MCF 10A (cell line): ENCODE data around the gene ACMSD. TPM values are rescaled to one million over a fixed set of nuclear protein-coding genes. Genes with fewer than 3 reads are reported as not detected.

ENCODE experiments used
- BruUV-seq: library from RNA; stranded (reverse); fragments of 400-500 nt; replicated peaks from 2 replicates; lab custom pipeline; 2021; lab: Mats Ljungman, UMichigan
- CTCF ChIA-PET: fragments of 300-600 bp; sonication (Branson Sonifier 250); formaldehyde crosslinking; extraction: SDS; loops from one replicate; lab custom pipeline; 2021; ENCODE audit warnings: antibody characterized with exemption, inconsistent platforms; lab: Yijun Ruan, JAX
- POLR2A ChIA-PET: fragments of 300-600, 350-650 bp; sonication (Branson Sonifier 250); formaldehyde crosslinking; extraction: SDS; loops from one replicate; lab custom pipeline; 2020; ENCODE audit warnings: antibody characterized with exemption, inconsistent platforms; lab: Yijun Ruan, JAX
- DNase-seq: peaks from one replicate; pipeline ENCODE4 v3.0.0-alpha.2; 2018; ENCODE audit not compliant: unreplicated experiment
- H3K27ac Mint-ChIP-seq: one replicate; pipeline ENCODE4 v1.8.0; 2022; ENCODE audit warnings: mild to moderate bottlenecking, low read depth, mixed read lengths; ENCODE audit not compliant: unreplicated experiment
- H3K27me3 Mint-ChIP-seq: one replicate; pipeline ENCODE4 v1.8.0; 2022; ENCODE audit warnings: mixed read lengths; ENCODE audit not compliant: insufficient read depth, unreplicated experiment
- H3K36me3 Mint-ChIP-seq: one replicate; pipeline ENCODE4 v1.8.0; 2022; ENCODE audit warnings: mild to moderate bottlenecking, moderate library complexity, mixed read lengths; ENCODE audit not compliant: insufficient read depth, unreplicated experiment
- H3K4me1 Mint-ChIP-seq: one replicate; pipeline ENCODE4 v1.8.0; 2022; ENCODE audit warnings: mixed read lengths; ENCODE audit not compliant: insufficient read depth, unreplicated experiment
- H3K4me3 Mint-ChIP-seq: one replicate; pipeline ENCODE4 v1.8.0; 2022; ENCODE audit warnings: mild to moderate bottlenecking, moderate library complexity, mixed read lengths; ENCODE audit not compliant: unreplicated experiment
- H3K9me3 Mint-ChIP-seq: one replicate; pipeline ENCODE4 v1.8.0; 2022; ENCODE audit warnings: mixed read lengths; ENCODE audit not compliant: unreplicated experiment
- CTCF ChIP-seq: fragments of 200-600 bp; IDR thresholded peaks from one replicate; pipeline ENCODE4 v1.8.0; 2022; ENCODE audit warnings: antibody characterized with exemption, mild to moderate bottlenecking; ENCODE audit not compliant: unreplicated experiment
- intact Hi-C: fragments of 100-400 bp; cut with micrococcal nuclease; formaldehyde crosslinking; loops from 2 replicates; pipeline ENCODE4 v1.14.1; 2022
- total RNA-seq: library from RNA; stranded (reverse); gene quantifications from 2 replicates; pipeline ENCODE4 v1.2.3, GENCODE V29; 2022

The ACMSD gene
- total RNA-seq, 1 experiment from 2014 or later = not detected

DNA sequence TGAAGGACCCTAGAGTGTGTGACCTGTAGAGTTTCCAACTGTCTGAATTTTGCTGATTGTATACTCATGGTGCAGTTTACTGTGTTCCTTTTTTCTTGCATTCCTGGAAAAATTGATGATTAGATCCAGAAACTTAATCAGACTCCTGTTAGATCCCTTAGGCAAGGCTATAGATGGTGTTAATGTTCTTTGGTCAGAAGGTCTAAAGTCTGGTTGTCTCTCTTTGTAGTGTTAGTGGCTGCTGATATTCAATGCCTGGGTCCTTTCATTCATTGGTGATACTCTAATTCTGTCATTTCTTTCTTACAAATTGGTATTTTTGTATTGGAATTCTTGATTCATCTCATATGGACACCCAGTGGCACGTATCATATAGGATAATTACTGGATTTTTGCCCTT is 86.5 kb downstream of the ACMSD start:
- Mint-ChIP-seq H3K9me3 (no peaks in the 10 kb centered on the region), H3K27ac (peak overlapping the region; percentile 39), H3K36me3 (peaks cover 28% of the 10 kb centered on the region), H3K4me3 (no peak overlapping the region), H3K27me3 (no peaks in the 10 kb centered on the region), H3K4me1 (peaks cover 44% of the 10 kb centered on the region)
- BruUV-seq = no TSS peak
- CTCF ChIA-PET = no interaction called here
- no peak for TF ChIP-seq CTCF
- no peak for DNase-seq
- POLR2A ChIA-PET = no interaction called here
- intact Hi-C loops = no loop called here

GRCh38 chr2:134926231-134926931 is 88.0 kb downstream of the ACMSD start:
- intact Hi-C loops = no loop called here
- no TSS peak for BruUV-seq
- CTCF ChIA-PET = interaction anchor here (0.6 to 1.5 kb wide), 5 partner anchors 10 to 666 kb away, joined by 3 to 7 read pairs (median 3); no protein-coding TSS in a partner anchor
- POLR2A ChIA-PET = interaction anchor here (0.6 to 2.5 kb wide), 5 partner anchors 8 to 554 kb away, joined by 3 to 18 read pairs (median 3); partner anchors contain the start of gene CCNT2
- Mint-ChIP-seq H3K4me1 (peaks cover 38% of the 10 kb centered on the region), H3K36me3 (peaks cover 32% of the 10 kb centered on the region), H3K27me3 (no peaks in the 10 kb centered on the region), H3K4me3 (no peak overlapping the region), H3K27ac (peak overlapping the region; percentile 35), H3K9me3 (no peaks in the 10 kb centered on the region)
- no peak for TF ChIP-seq CTCF
- DNase-seq = peak; percentile 11

GRCh38 chr2:134927195-134927594 is 88.8 kb downstream of the ACMSD start:
- BruUV-seq = no TSS peak
- ChIA-PET POLR2A (interaction anchor here (0.6 to 2.5 kb wide), 6 partner anchors 9 to 555 kb away, joined by 3 to 18 read pairs (median 3); partner anchors contain the start of gene CCNT2), CTCF (interaction anchor here (0.5 to 1.5 kb wide), 2 partner anchors 11 to 475 kb away, joined by 5 to 7 read pairs; no protein-coding TSS in a partner anchor)
- TF ChIP-seq CTCF = no peak
- H3K27ac Mint-ChIP-seq = no peak overlapping the region
- no peak overlapping the region for H3K4me3 Mint-ChIP-seq
- intact Hi-C loops = no loop called here
- H3K9me3 Mint-ChIP-seq = no peaks in the 10 kb centered on the region
- peaks cover 28% of the 10 kb centered on the region for H3K36me3 Mint-ChIP-seq
- DNase-seq = peak; percentile 69
- H3K27me3 Mint-ChIP-seq = no peaks in the 10 kb centered on the region
- peaks cover 38% of the 10 kb centered on the region for H3K4me1 Mint-ChIP-seq

- ChIA-PET CTCF (interaction anchor here (0.7 kb wide), 1 partner anchor 249 kb away, joined by 3 read pairs; no protein-coding TSS in a partner anchor), POLR2A (no interaction called here)
- peaks cover 24% of the 10 kb centered on the region for H3K36me3 Mint-ChIP-seq
- no peak for TF ChIP-seq CTCF
- H3K4me1 Mint-ChIP-seq = peaks cover 18% of the 10 kb centered on the region
- H3K9me3 Mint-ChIP-seq = no peaks in the 10 kb centered on the region
- no TSS peak for BruUV-seq
- H3K4me3 Mint-ChIP-seq = no peak overlapping the region
- DNase-seq = no peak
- H3K27me3 Mint-ChIP-seq = no peaks in the 10 kb centered on the region
- intact Hi-C loops = no loop called here
- H3K27ac Mint-ChIP-seq = peak overlapping the region; percentile 32
Observed at GRCh38 chr2:134932864-134933526, 94.6 kb downstream of the ACMSD start.
